Amniotic stem cell (primary cell): ENCODE results near the gene NCK2.

Experiments used
- DNase-seq: peaks from one replicate; lab custom pipeline; 2025; lab: John Stamatoyannopoulos, UW

The NCK2 gene

GRCh38 chr2:105872830-105873229 lies 128.1 kb downstream of the NCK2 start:
- DNase-seq = no peak

DNA sequence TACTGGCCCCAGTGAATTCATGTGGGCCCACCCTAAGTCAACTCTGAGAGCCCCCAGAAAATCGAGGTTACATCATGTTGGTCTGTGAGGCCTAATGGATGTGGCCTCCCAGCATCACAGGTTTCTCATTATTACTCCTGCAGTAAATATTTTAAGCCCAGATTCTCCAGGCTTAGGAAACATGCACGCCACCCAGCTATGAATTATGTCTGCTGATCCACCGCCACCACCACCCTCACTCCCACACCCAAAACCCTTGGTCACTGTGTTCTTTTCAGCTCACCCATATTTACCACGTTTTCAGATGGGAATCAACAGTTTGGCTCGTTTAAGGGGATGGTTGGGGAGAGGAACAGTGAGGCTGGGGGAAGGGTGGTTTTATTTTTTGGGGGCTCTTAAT lies 128.6 kb downstream of the NCK2 start:
- no peak for DNase-seq

DNA sequence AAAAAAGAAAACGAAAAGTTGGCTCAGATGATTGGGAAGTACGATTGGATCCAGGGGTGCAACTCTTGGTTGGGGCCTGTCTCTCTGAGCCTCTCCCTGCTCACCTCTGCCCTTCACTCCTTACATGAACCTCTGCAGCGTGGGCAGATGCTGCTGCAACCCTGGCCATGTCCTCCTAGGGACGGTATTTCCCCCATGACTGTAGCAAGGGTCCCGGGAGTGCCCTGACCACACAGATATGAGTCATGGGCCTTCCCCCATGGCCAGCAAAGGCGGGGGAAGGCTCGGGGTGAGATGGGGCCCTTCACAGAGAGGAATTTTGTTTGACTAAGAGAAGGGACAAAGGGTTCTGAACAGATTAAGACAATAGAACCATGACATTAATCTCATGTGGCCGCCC lies 129.0 kb downstream of the NCK2 start:
- no peak for DNase-seq

- DNase-seq = no peak
Observed at GRCh38 chr2:105874466-105874865, 129.8 kb downstream of the NCK2 start.

GRCh38 chr2:105875241-105875640 lies 130.5 kb downstream of the NCK2 start:
- no peak for DNase-seq

DNA sequence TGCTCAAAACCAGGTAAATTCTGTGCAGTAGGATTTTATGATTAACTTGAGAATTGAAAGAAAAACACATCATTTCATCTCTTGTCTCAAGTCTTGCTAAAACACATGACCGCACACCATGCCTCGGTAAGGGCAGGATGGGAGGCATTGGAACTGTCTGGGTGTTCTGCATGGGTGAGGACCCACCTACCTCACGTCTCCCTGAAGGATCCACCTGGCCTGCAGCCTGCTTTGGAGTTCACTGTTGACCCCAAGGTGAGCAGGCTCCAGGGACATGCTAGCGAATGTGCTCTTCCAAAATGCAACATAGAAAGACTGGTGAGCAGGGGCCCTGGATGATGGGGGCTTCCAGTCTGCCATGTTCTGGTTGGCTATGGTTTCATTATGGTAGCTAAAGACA lies 131.5 kb downstream of the NCK2 start:
- no peak for DNase-seq

GRCh38 chr2:105877945-105878344 lies 133.2 kb downstream of the NCK2 start:
- no peak for DNase-seq

DNA sequence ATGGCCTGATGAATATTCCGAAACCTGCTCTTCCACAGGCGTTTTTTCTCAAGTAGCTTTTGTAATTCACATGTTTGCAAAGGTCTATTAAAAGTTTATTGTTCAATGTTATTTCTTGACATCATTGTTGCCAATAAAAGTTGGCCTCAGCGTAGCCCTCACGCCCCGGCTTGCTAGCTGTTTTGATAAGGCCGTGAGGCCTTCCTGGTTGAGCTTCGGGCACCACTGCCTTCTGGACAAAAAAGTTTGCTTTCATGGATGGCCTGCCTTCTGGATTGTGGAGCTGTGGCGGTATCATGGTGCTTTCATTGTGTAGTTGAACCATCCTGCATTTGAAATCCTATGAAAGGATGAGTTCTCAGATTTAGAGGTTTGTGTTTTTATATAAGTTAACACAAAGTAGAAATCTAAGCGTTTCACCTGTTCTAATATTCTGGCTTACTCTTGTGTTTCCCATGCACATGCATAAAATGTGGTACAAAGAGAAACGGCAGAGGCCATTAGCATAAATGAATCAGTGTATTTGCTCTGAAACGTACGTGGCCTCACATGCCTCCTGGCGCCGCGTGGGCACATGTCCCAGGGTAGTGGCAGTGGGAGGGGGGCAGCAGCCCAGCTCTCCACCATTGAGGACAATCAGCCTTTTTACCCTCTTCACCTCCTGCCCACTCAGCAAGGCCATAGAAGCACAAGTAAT lies 134.5 kb downstream of the NCK2 start:
- DNase-seq = no peak

DNA sequence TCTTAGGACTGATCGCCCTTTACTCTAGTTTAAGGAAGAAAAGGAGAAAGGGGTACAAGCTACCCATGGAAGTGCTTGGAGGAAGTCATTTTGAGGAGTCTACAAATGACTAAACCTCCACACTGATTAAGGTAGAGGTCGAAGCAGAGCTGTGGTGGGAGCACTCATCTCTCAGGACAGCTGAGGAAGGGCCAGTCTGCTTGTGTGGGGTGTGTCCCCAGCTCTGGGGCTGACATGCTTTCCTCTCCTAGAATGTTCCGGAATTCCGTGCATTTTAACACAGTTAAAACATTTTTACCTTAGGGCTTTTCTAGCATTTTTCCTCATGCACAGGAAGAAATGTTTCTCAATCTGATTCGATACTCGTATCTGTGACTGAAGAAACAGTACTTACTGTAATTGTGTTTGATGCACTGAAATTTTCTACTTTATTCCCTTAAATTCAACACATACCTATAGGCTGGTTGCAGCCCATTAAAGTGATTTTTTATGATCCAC lies 135.1 kb downstream of the NCK2 start:
- no peak for DNase-seq

GRCh38 chr2:105880637-105881036 lies 135.9 kb downstream of the NCK2 start:
- DNase-seq = no peak

- DNase-seq = no peak
Observed at GRCh38 chr2:105881286-105882136, 136.8 kb downstream of the NCK2 start.

- DNase-seq = no peak
Observed at GRCh38 chr2:105882341-105882740, 137.6 kb downstream of the NCK2 start.

DNA sequence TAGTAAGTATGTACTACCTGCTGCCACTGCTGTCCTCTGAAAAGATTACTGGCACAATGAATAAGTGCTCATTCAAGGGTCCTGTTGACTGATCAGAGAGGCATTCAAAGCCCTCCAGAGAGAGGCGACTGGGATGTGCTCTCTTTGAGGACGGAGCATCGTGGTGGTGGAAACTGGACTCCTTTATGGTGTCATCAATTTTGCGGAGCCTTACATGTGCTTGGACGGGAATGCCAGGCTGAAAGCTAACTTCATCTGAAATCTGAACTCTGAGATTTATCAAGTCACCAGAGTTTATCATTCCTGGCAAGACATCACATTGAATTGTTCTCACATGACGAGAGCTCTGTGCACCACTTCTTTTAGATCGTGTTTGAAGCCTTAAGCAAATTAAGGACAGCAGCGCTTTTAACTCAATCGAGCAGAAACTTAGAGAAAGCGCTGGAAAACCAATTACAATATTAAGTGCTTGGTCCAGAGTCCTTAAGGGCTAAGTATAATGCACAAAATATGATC lies 138.3 kb downstream of the NCK2 start:
- DNase-seq = no peak

- no peak for DNase-seq
Observed at GRCh38 chr2:105883911-105884694, 139.4 kb downstream of the NCK2 start.

DNA sequence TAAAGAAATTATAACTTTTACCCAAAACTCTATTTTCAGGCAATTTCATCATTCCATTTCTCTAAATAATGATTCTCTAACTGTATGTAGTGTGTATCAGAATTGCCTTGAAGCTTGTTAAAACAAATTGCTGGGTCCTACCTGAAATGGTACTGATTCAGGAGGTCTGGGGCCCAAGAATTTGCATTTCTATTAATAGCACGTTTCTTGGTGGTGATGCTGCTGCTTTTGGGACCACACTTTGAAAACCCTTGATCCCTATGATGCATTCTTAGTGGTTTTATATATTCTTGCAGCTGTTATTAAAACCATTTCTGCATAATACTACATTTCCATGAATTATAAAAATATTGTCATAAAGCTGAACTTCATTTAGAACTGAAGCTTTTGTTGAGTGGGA lies 140.7 kb downstream of the NCK2 start:
- DNase-seq = no peak

- no peak for DNase-seq
Observed at GRCh38 chr2:105886029-105886454, 141.3 kb downstream of the NCK2 start.

GRCh38 chr2:105886687-105887086 lies 142.0 kb downstream of the NCK2 start:
- DNase-seq = no peak

GRCh38 chr2:105887256-105887655 lies 142.5 kb downstream of the NCK2 start:
- DNase-seq = no peak

- no peak for DNase-seq
Observed at GRCh38 chr2:105888625-105889024, 143.9 kb downstream of the NCK2 start.

DNA sequence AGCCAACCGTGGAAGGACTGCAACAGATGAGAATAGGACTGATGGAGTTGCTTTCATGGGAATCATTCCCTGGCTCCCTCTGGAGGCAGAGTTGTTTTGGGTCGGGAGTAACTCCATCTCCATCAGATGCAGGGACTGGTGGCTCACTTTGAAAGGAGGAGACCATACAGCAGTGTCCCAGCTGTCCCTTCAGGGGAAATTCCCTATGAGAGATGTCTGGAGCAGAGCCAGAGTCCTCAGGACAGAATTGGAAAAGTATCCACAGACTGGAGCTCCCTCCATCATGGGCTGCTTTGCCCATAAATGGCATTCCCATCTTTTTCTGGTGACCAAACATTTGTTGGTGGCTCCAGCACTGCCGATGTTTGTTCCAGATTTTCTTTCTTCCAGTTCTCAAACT lies 144.3 kb downstream of the NCK2 start:
- DNase-seq = no peak

- no peak for DNase-seq
Observed at GRCh38 chr2:105890111-105890510, 145.4 kb downstream of the NCK2 start.

DNA sequence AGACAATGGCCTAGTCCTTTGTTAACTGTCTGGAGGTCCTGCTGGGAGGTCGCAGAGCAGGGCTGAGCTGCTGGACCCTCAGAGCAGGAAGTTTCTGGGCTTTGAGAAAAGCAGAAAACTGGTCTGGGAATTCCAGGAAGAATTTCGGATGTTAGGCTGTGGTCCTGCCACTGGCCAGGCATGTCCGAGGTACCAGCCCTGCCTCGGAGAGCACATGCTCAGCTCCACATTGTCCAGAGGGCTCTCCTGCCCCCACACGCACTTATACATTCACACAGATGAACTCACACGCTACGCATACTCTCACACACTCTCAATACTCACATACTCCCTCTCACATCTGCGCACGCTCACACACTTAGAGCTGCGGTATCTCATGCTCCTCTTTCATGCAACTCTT lies 146.1 kb downstream of the NCK2 start:
- no peak for DNase-seq
